Loucy (cell line): Measurements from ENCODE around the gene CD300LD.

Source experiments
- H2AFZ ChIP-seq: fragments of 200-600 bp; sonication (generic); 2 replicates; pipeline ENCODE4 v1.6.0; 2016; ENCODE audit warnings: antibody characterized with exemption, mild to moderate bottlenecking, low read length, moderate library complexity
- H3F3A ChIP-seq: fragments of 200-600 bp; 2 replicates; pipeline ENCODE4 v1.6.0; 2016; ENCODE audit warnings: antibody characterized with exemption, low read depth, mild to moderate bottlenecking
- H3K27me3 ChIP-seq: fragments of 200-600 bp; sonication (generic); 2 replicates; pipeline ENCODE4 v1.6.1; 2014; ENCODE audit warnings: low read length, mild to moderate bottlenecking; ENCODE audit not compliant: insufficient read depth, poor library complexity, severe bottlenecking
- H3K36me3 ChIP-seq: fragments of 200-600 bp; sonication (generic); 2 replicates; pipeline ENCODE4 v1.6.1; 2016; ENCODE audit warnings: low read length; ENCODE audit not compliant: insufficient read depth
- H3K4me1 ChIP-seq: fragments of 200-600 bp; sonication (generic); 2 replicates; pipeline ENCODE4 v1.5.1; 2014; ENCODE audit warnings: low read length, mild to moderate bottlenecking; ENCODE audit not compliant: insufficient read depth, poor library complexity, severe bottlenecking
- H3K4me2 ChIP-seq: fragments of 200-600 bp; sonication (generic); 2 replicates; pipeline ENCODE4 v1.6.0; 2014; ENCODE audit warnings: antibody characterized with exemption, low read length, low read depth, mild to moderate bottlenecking; ENCODE audit not compliant: poor library complexity, severe bottlenecking
- H3K4me3 ChIP-seq: fragments of 200-600 bp; sonication (generic); 2 replicates; pipeline ENCODE4 v1.5.1; 2014; ENCODE audit warnings: low read length, mild to moderate bottlenecking, mixed read lengths; ENCODE audit not compliant: poor library complexity, severe bottlenecking
- H3K79me2 ChIP-seq: fragments of 200-600 bp; sonication (generic); 2 replicates; pipeline ENCODE4 v1.6.1; 2014; ENCODE audit warnings: low read length; ENCODE audit not compliant: insufficient read depth
- H3K9ac ChIP-seq: fragments of 200-600 bp; sonication (generic); 2 replicates; pipeline ENCODE4 v1.6.0; 2014; ENCODE audit warnings: mild to moderate bottlenecking, low read depth, low read length, moderate library complexity; ENCODE audit not compliant: poor library complexity, severe bottlenecking
- H3K9me2 ChIP-seq: fragments of 200-600 bp; sonication (generic); replicated peaks from 2 replicates; pipeline ENCODE4 v1.6.1; 2016; ENCODE audit warnings: low read depth, low read length, mixed read lengths
- H3K9me3 ChIP-seq: fragments of 200-600 bp; sonication (generic); 2 replicates; pipeline ENCODE4 v1.6.1; 2014; ENCODE audit warnings: mild to moderate bottlenecking, antibody characterized with exemption, low read length, low read depth; ENCODE audit not compliant: insufficient read depth
- H4K20me1 ChIP-seq: fragments of 200-600 bp; sonication (generic); 2 replicates; pipeline ENCODE4 v1.6.0; 2014; ENCODE audit warnings: antibody characterized with exemption, low read length, mild to moderate bottlenecking; ENCODE audit not compliant: insufficient read depth, poor library complexity, severe bottlenecking
- EZH2phosphoT487 ChIP-seq: fragments of 200-600 bp; IDR thresholded peaks from 2 replicates; pipeline ENCODE4 v1.6.1; 2018; ENCODE audit warnings: antibody characterized with exemption, mild to moderate bottlenecking, moderate library complexity, borderline replicate concordance
- TF ChIP-seq, protein P1 (sequence below): fragments of 200-600 bp; sonication (generic); conservative IDR thresholded peaks from 2 replicates; pipeline ENCODE4 v1.5.1; 2014; ENCODE audit warnings: mild to moderate bottlenecking, antibody characterized with exemption, low read length

Gene CD300LD

DNA sequence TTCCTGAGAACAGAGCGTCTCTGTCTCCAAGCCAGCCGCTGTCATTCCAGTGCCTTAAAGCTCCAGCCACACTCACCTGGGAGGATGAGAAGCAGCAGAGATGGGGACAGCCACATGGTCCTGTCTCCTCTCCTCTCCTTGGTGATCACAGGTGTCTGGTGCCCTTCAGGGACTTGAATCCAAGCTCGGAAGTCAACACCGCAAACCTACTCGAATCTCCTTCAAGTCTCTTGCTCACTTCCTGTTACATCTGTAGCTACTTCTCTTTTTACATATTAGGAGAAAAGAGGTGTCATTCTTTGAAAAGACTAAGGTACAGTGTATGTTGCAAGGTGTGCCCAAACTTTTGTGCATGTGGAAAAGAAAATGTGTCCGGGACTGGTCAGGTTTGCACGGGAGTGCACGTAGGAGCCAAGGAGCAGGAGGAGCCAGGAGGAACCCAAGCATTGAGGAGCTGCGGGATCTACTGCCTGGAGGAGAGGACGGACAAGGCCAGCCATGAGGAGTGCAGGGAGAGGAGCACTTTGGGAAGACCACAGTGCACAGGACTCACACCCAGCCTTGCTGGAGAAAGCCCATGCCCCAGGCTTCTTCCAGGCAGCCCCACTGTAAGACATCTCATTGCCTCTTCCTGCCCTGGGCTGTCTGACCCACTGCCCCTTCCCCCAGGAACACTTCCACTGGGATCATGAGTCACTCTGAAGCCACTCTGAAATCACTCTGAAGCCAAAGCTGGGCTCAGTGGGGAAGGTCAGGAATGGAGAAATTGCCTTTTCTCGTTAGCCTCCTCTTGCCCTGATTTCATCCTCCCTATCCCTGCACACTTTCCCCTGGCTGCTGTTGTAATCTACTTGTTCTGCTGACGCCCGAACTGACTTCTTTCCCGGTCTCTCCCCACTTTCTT lies at the start of gene CD300LD:
CD300LD (minus strand) TSS at position 197 of the 904 bp plus-strand sequence; CDS start at position 116, 81 bp downstream.
- no peaks in the 10 kb centered on the region for H3K27me3 ChIP-seq
- H3K79me2 ChIP-seq = no peaks in the 10 kb centered on the region
- H3K4me3 ChIP-seq = no peak within 1 kb of the TSS
- no peaks in the 10 kb centered on the region for H3K9me3 ChIP-seq
- no peak within 1 kb of the TSS for H3K9ac ChIP-seq
- no peaks in the 10 kb centered on the region for H3F3A ChIP-seq
- no peaks in the 10 kb centered on the region for H3K4me1 ChIP-seq
- H3K4me2 ChIP-seq = no peak within 1 kb of the TSS
- H3K36me3 ChIP-seq = no peaks in the 10 kb centered on the region
- no peaks in the 10 kb centered on the region for H4K20me1 ChIP-seq
- H2AFZ ChIP-seq = no peak within 1 kb of the TSS
- H3K9me2 ChIP-seq = no peaks in the 10 kb centered on the region
- TF ChIP-seq, protein P1, sequence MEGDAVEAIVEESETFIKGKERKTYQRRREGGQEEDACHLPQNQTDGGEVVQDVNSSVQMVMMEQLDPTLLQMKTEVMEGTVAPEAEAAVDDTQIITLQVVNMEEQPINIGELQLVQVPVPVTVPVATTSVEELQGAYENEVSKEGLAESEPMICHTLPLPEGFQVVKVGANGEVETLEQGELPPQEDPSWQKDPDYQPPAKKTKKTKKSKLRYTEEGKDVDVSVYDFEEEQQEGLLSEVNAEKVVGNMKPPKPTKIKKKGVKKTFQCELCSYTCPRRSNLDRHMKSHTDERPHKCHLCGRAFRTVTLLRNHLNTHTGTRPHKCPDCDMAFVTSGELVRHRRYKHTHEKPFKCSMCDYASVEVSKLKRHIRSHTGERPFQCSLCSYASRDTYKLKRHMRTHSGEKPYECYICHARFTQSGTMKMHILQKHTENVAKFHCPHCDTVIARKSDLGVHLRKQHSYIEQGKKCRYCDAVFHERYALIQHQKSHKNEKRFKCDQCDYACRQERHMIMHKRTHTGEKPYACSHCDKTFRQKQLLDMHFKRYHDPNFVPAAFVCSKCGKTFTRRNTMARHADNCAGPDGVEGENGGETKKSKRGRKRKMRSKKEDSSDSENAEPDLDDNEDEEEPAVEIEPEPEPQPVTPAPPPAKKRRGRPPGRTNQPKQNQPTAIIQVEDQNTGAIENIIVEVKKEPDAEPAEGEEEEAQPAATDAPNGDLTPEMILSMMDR = no peak
- no peak for TF ChIP-seq EZH2phosphoT487

DNA sequence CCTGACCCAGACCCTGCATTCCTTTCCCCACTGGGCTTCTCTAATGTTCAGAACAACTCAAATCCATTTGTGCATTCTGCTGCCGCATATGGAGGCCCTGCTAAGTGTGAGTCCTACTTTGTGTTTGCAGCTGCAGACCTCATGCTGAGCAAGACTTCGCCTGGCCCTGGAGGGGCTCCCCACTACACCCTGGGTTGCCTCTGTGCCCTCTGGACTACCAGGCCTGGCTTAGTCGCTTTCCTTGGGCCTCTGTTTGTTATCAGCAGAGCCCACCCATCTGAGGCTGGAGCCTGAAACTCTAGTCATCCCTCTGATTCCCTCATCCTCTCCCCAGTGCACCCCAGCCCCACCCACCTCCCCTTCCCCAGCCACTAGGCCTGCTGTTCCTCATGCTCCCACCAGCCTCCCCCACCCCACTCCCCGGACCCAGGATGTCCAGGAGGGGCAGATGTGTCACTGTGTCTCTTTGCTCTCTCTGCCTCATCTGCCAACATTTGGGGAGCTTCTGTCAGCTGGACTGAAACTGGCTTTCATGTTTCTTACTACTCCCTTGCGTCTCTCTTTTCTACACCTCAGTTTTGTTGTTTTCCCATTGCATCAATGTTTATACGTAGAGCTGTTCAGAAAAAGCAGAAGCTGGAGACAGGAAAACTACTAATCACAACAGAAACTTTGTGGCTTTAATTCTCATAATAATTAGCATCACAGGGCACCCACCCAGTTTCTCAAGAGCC lies 49.3 kb upstream of the CD300LD start:
- Histone ChIP-seq H3K36me3 (no peaks in the 10 kb centered on the region), H3K27me3 (no peaks in the 10 kb centered on the region)

DNA sequence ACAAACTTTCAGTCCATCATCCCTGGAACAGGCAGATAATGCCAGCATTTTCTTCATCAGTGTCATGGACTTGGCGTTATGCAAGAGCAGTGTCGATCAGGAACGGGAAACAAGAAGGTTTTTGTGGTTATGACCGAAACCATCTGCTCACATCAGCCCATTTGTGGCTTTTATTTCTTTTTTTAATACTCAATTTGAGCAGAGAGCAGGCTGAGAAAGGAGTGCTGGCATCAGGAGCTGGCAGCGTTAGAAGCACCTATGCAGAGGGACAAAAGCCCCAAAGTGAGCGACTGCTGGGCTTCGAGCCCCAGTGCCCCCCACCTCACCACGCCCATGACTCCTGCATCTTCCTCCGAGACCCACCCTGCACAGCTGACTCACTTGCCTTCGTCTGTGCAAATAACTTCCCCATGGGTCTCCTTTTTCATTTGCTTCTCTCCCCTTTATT lies 47.6 kb upstream of the CD300LD start:
- no peaks in the 10 kb centered on the region for H3K79me2 ChIP-seq
- H3K4me3 ChIP-seq = peak overlapping the region; percentile 41
- no peak overlapping the region for H3K9ac ChIP-seq
- no peaks in the 10 kb centered on the region for H3K27me3 ChIP-seq
- H3K4me2 ChIP-seq = peak overlapping the region; percentile 63
- TF ChIP-seq, protein P1 = no peak
- TF ChIP-seq EZH2phosphoT487 = no peak
- H3K4me1 ChIP-seq = peaks cover 25% of the 10 kb centered on the region
- H3K36me3 ChIP-seq = no peaks in the 10 kb centered on the region
- no peaks in the 10 kb centered on the region for H3F3A ChIP-seq
- H3K9me2 ChIP-seq = no peaks in the 10 kb centered on the region
- H4K20me1 ChIP-seq = no peaks in the 10 kb centered on the region
- H3K9me3 ChIP-seq = no peaks in the 10 kb centered on the region
- H2AFZ ChIP-seq = no peak overlapping the region

More for the DNA sequence above, 49.3 kb upstream of the CD300LD start:
- Histone ChIP-seq H3K9ac (no peak overlapping the region), H3K4me3 (no peak overlapping the region), H3F3A (no peaks in the 10 kb centered on the region), H3K9me2 (no peaks in the 10 kb centered on the region), H3K4me1 (peaks cover 25% of the 10 kb centered on the region), H2AFZ (no peak overlapping the region), H3K4me2 (no peak overlapping the region), H4K20me1 (no peaks in the 10 kb centered on the region), H3K79me2 (no peaks in the 10 kb centered on the region), H3K9me3 (no peaks in the 10 kb centered on the region)
- no peak for TF ChIP-seq EZH2phosphoT487
